ENCODE results near the gene STPG1. TPM values are rescaled to one million over a fixed set of nuclear protein-coding genes. Genes with fewer than 3 reads are reported as not detected.

Gene STPG1
- total RNA-seq, 1 donor from 2014 or later = 16.7 TPM

GRCh38 chr1:24380508-24380907, 33.1 kb downstream of the STPG1 start:
- Mint-ChIP-seq H3K4me1 (ENCODE audit: low read depth) (peaks cover 35% of the 10 kb centered on the region), H3K27ac (peak overlapping the region; percentile 86), H3K36me3 (ENCODE audit: insufficient read depth) (peaks cover 25% of the 10 kb centered on the region), H3K4me3 (ENCODE audit: low read depth) (no peak overlapping the region), H3K9me3 (ENCODE audit: low read depth) (no peaks in the 10 kb centered on the region), H3K27me3 (no peaks in the 10 kb centered on the region)
- no peak for TF ChIP-seq CTCF (IDR thresholded peaks at IDR 0.05; ENCODE audit: unreplicated experiment)
- peak; percentile 3 for DNase-seq (ENCODE audit: low spot score, unreplicated experiment)

- TF ChIP-seq CTCF (IDR thresholded peaks at IDR 0.05; ENCODE audit: unreplicated experiment) = no peak
These were observed 33.8 kb downstream of the STPG1 start for GRCh38 chr1:24379733-24380315.

GRCh38 chr1:24374891-24375786, 38.4 kb downstream of the STPG1 start:
- Mint-ChIP-seq H3K27ac (peak overlapping the region; percentile 94), H3K27me3 (no peaks in the 10 kb centered on the region), H3K9me3 (ENCODE audit: low read depth) (no peaks in the 10 kb centered on the region), H3K4me3 (ENCODE audit: low read depth) (peak overlapping the region; percentile 28), H3K36me3 (ENCODE audit: insufficient read depth) (peaks cover 8% of the 10 kb centered on the region), H3K4me1 (ENCODE audit: low read depth) (peaks cover 46% of the 10 kb centered on the region)
- TF ChIP-seq CTCF (IDR thresholded peaks at IDR 0.05; ENCODE audit: unreplicated experiment) = no peak
- DNase-seq (ENCODE audit: low spot score, unreplicated experiment) = no peak

More at GRCh38 chr1:24379733-24380315, 33.8 kb downstream of the STPG1 start:
- Mint-ChIP-seq H3K36me3 (ENCODE audit: insufficient read depth) (peaks cover 25% of the 10 kb centered on the region), H3K27ac (peak overlapping the region; percentile 86), H3K9me3 (ENCODE audit: low read depth) (no peaks in the 10 kb centered on the region), H3K4me3 (ENCODE audit: low read depth) (no peak overlapping the region), H3K27me3 (no peaks in the 10 kb centered on the region), H3K4me1 (ENCODE audit: low read depth) (peaks cover 42% of the 10 kb centered on the region)
- no peak for DNase-seq (ENCODE audit: low spot score, unreplicated experiment)

- Mint-ChIP-seq H3K4me1 (ENCODE audit: low read depth) (peaks cover 32% of the 10 kb centered on the region), H3K27me3 (no peaks in the 10 kb centered on the region), H3K27ac (peak overlapping the region; percentile 94), H3K4me3 (ENCODE audit: low read depth) (no peak overlapping the region), H3K9me3 (ENCODE audit: low read depth) (no peaks in the 10 kb centered on the region), H3K36me3 (ENCODE audit: insufficient read depth) (peaks cover 2% of the 10 kb centered on the region)
- no peak for TF ChIP-seq CTCF (IDR thresholded peaks at IDR 0.05; ENCODE audit: unreplicated experiment)
- no peak for DNase-seq (ENCODE audit: low spot score, unreplicated experiment)
These were observed 39.9 kb downstream of the STPG1 start for GRCh38 chr1:24373710-24374109.

- no peak for DNase-seq (ENCODE audit: low spot score, unreplicated experiment)
- Mint-ChIP-seq H3K4me1 (ENCODE audit: low read depth) (peaks cover 31% of the 10 kb centered on the region), H3K4me3 (ENCODE audit: low read depth) (no peak overlapping the region), H3K27ac (no peak overlapping the region), H3K36me3 (ENCODE audit: insufficient read depth) (peaks cover 2% of the 10 kb centered on the region), H3K27me3 (no peaks in the 10 kb centered on the region), H3K9me3 (ENCODE audit: low read depth) (no peaks in the 10 kb centered on the region)
- TF ChIP-seq CTCF (IDR thresholded peaks at IDR 0.05; ENCODE audit: unreplicated experiment) = no peak
These were observed 40.5 kb downstream of the STPG1 start for GRCh38 chr1:24373044-24373443.
